BLaER1 treated with 17β-estradiol and CSF1 and Interleukin-3, amounts not matched to agents 10 nM and 100 nM (cell line): Measurements from ENCODE around the gene CCNI.

Source experiments
- H3K27ac ChIP-seq, 11 experiments: shearing (Covaris generic); formaldehyde crosslinking; 2 replicates each; pipeline ENCODE4 v1.8.1; 2022
- H3K27me3 ChIP-seq, 11 experiments: shearing (Covaris generic); formaldehyde crosslinking; 2 replicates each; pipeline ENCODE4 v1.8.1; 2022
- H3K36me3 ChIP-seq, 11 experiments: shearing (Covaris generic); formaldehyde crosslinking; 2 replicates each; pipeline ENCODE4 v1.8.1; 2022
- H3K4me1 ChIP-seq, 10 experiments: shearing (Covaris generic); formaldehyde crosslinking; 2 replicates each; pipeline ENCODE4 v1.8.1; 2022
- H3K4me2 ChIP-seq, 11 experiments: shearing (Covaris generic); formaldehyde crosslinking; 2 replicates each; pipeline ENCODE4 v1.8.1; 2022
- H3K4me3 ChIP-seq, 10 experiments: shearing (Covaris generic); formaldehyde crosslinking; 2 replicates each; pipeline ENCODE4 v1.8.1; 2022
- H3K9ac ChIP-seq, 11 experiments: shearing (Covaris generic); formaldehyde crosslinking; 2 replicates each; pipeline ENCODE4 v1.8.1; 2022
- H3K9me3 ChIP-seq, 11 experiments: shearing (Covaris generic); formaldehyde crosslinking; replicated peaks in 1 of 11; 2 replicates each; pipeline ENCODE4 v1.8.1; 2022
- H4K20me1 ChIP-seq, 11 experiments: shearing (Covaris generic); formaldehyde crosslinking; 2 replicates each; pipeline ENCODE4 v1.8.1; 2022
- Cebpa-rat ChIP-seq, 11 experiments: shearing (Covaris generic); IDR thresholded peaks; 2 replicates each; pipeline ENCODE4 v1.8.1; 2022

The CCNI gene

GRCh38 chr4:77009511-77010115 lies 66.2 kb downstream of the CCNI start:
- Histone ChIP-seq H3K36me3 (peaks cover 40 to 95% (median 82%) of the 10 kb centered on the region in 11 experiments), H3K27me3 (no peaks in the 10 kb centered on the region), H3K4me2 (peak overlapping the region in 3 of 11 experiments; percentile 78 to 87 (median 80); a peak in 7 of 22 replicates), H3K9ac (no peak overlapping the region), H3K27ac (peak overlapping the region in 6 of 11 experiments; percentile 75 to 94 (median 83); a peak in 9 of 22 replicates), H3K4me1 (peaks cover 15 to 62% (median 38%) of the 10 kb centered on the region in 10 experiments), H3K4me3 (no peak overlapping the region), H3K9me3 (no peaks in the 10 kb centered on the region), H4K20me1 (0 out of 22 replicates have a peak, but pooled peaks cover 0 to 6% (median 0%) of the 10 kb centered on the region in 11 experiments)
- no peak for TF ChIP-seq Cebpa-rat (IDR thresholded peaks at IDR 0.05)

GRCh38 chr4:77007358-77008230 lies 68.2 kb downstream of the CCNI start:
- Histone ChIP-seq H3K4me1 (peaks cover 15 to 72% (median 39%) of the 10 kb centered on the region in 10 experiments), H3K4me2 (peak overlapping the region; percentile 26 to 90 (median 77)), H3K9ac (peak overlapping the region in 8 of 11 experiments; percentile 34 to 74 (median 66); a peak in 15 of 22 replicates), H3K4me3 (peak overlapping the region in 2 of 10 experiments; percentile 16 to 24; a peak in 4 of 20 replicates), H3K36me3 (peaks cover 29 to 95% (median 83%) of the 10 kb centered on the region in 11 experiments), H3K9me3 (no peaks in the 10 kb centered on the region), H3K27ac (peak overlapping the region; percentile 37 to 94 (median 81); a peak in 21 of 22 replicates), H4K20me1 (0 out of 22 replicates have a peak, but pooled peaks cover 0 to 6% (median 0%) of the 10 kb centered on the region in 11 experiments), H3K27me3 (no peaks in the 10 kb centered on the region)
- peak in 5 of 11 experiments; percentile 16 to 67 (median 44); a peak in 4 of 22 replicates for TF ChIP-seq Cebpa-rat (IDR thresholded peaks at IDR 0.05)

- no peak for TF ChIP-seq Cebpa-rat (IDR thresholded peaks at IDR 0.05)
- Histone ChIP-seq H3K36me3 (peaks cover 24 to 95% (median 84%) of the 10 kb centered on the region in 11 experiments), H3K27me3 (no peaks in the 10 kb centered on the region), H3K4me1 (peaks cover 15 to 80% (median 46%) of the 10 kb centered on the region in 10 experiments), H3K4me2 (peak overlapping the region; percentile 26 to 90 (median 77); a peak in 21 of 22 replicates), H3K27ac (peak overlapping the region; percentile 32 to 94 (median 81); a peak in 19 of 22 replicates), H3K4me3 (peak overlapping the region in 2 of 10 experiments; percentile 16 to 24; a peak in 4 of 20 replicates), H3K9ac (peak overlapping the region in 8 of 11 experiments; percentile 34 to 74 (median 64); a peak in 15 of 22 replicates), H4K20me1 (0 out of 22 replicates have a peak, but pooled peaks cover 0 to 6% (median 0%) of the 10 kb centered on the region in 11 experiments), H3K9me3 (no peaks in the 10 kb centered on the region)
These were observed 68.9 kb downstream of the CCNI start for GRCh38 chr4:77006753-77007353.

GRCh38 chr4:77003400-77003799 lies 72.4 kb downstream of the CCNI start:
- H4K20me1 ChIP-seq: 0 out of 22 replicates have a peak, but pooled peaks cover 0 to 6% (median 0%) of the 10 kb centered on the region in 11 experiments
- H3K4me3 ChIP-seq: no peak overlapping the region
- H3K27ac ChIP-seq: no peak overlapping the region
- no peak for TF ChIP-seq Cebpa-rat (IDR thresholded peaks at IDR 0.05)
- peak overlapping the region in 3 of 11 experiments; percentile 76 to 84 (median 78); a peak in 6 of 22 replicates for H3K4me2 ChIP-seq
- no peaks in the 10 kb centered on the region for H3K27me3 ChIP-seq
- H3K9ac ChIP-seq: no peak overlapping the region
- peaks cover 15 to 74% (median 41%) of the 10 kb centered on the region in 10 experiments for H3K4me1 ChIP-seq
- H3K36me3 ChIP-seq: peaks cover 42 to 99% (median 91%) of the 10 kb centered on the region in 11 experiments
- no peaks in the 10 kb centered on the region for H3K9me3 ChIP-seq

- H3K4me3 ChIP-seq: no peak overlapping the region
- H3K36me3 ChIP-seq: peaks cover 51 to 100% (median 96%) of the 10 kb centered on the region in 11 experiments
- H3K4me2 ChIP-seq: peak overlapping the region in 5 of 11 experiments; percentile 39 to 84 (median 76); a peak in 9 of 22 replicates
- H3K27ac ChIP-seq: peak overlapping the region in 4 of 11 experiments; percentile 33 to 69 (median 55); a peak in 8 of 22 replicates
- H3K27me3 ChIP-seq: no peaks in the 10 kb centered on the region
- peak overlapping the region in 3 of 11 experiments; percentile 0 to 56 (median 34); a peak in 4 of 22 replicates for H3K9ac ChIP-seq
- peaks cover 8 to 68% (median 32%) of the 10 kb centered on the region in 10 experiments; a peak in 19 of 20 replicates for H3K4me1 ChIP-seq
- TF ChIP-seq Cebpa-rat (IDR thresholded peaks at IDR 0.05): no peak
- peaks cover 0 to 6% (median 0%) of the 10 kb centered on the region in 11 experiments; a peak in 1 of 22 replicates for H4K20me1 ChIP-seq
- H3K9me3 ChIP-seq: no peaks in the 10 kb centered on the region
These were observed 73.3 kb downstream of the CCNI start for GRCh38 chr4:77002321-77003107.

- Histone ChIP-seq H3K36me3 (peaks cover 57 to 100% (median 96%) of the 10 kb centered on the region in 11 experiments), H3K4me1 (peaks cover 2 to 62% (median 26%) of the 10 kb centered on the region in 10 experiments; a peak in 19 of 20 replicates), H3K9me3 (no peaks in the 10 kb centered on the region), H3K9ac (peak overlapping the region in 4 of 11 experiments; percentile 0 to 56 (median 23); a peak in 6 of 22 replicates), H4K20me1 (peaks cover 0 to 5% (median 0%) of the 10 kb centered on the region in 11 experiments; a peak in 1 of 22 replicates), H3K27ac (peak overlapping the region in 5 of 11 experiments; percentile 3 to 69 (median 45); a peak in 9 of 22 replicates), H3K4me3 (no peak overlapping the region), H3K27me3 (no peaks in the 10 kb centered on the region), H3K4me2 (peak overlapping the region in 6 of 11 experiments; percentile 1 to 84 (median 60); a peak in 10 of 22 replicates)
- no peak for TF ChIP-seq Cebpa-rat (IDR thresholded peaks at IDR 0.05)
These were observed 73.9 kb downstream of the CCNI start for GRCh38 chr4:77001907-77002306.

- H3K4me3 ChIP-seq: no peak overlapping the region
- peaks cover 58 to 99% (median 79%) of the 10 kb centered on the region in 11 experiments for H3K36me3 ChIP-seq
- peaks cover 5 to 39% (median 15%) of the 10 kb centered on the region in 10 experiments; a peak in 17 of 20 replicates for H3K4me1 ChIP-seq
- H3K4me2 ChIP-seq: no peak overlapping the region
- H3K9me3 ChIP-seq: no peaks in the 10 kb centered on the region
- no peaks in the 10 kb centered on the region for H3K27me3 ChIP-seq
- TF ChIP-seq Cebpa-rat (IDR thresholded peaks at IDR 0.05): no peak
- H3K9ac ChIP-seq: no peak overlapping the region
- no peak overlapping the region for H3K27ac ChIP-seq
- H4K20me1 ChIP-seq: peaks cover 0 to 13% (median 0%) of the 10 kb centered on the region in 11 experiments; a peak in 6 of 22 replicates
These were observed 77.4 kb downstream of the CCNI start for GRCh38 chr4:76998251-76998901.
